ENCODE data around the gene HPN. TPM values are rescaled to one million over a fixed set of nuclear protein-coding genes. Genes with fewer than 3 reads are reported as not detected.
A peak's percentile ranks its signal among the peaks of the same experiment; 100 is the strongest.

Gene HPN
- total and polyA plus RNA-seq, 2 of the 13 experiments (the other 11 are each of a cell fraction or from before 2014, with no cell fraction given): 46.7 to 261 TPM

DNA sequence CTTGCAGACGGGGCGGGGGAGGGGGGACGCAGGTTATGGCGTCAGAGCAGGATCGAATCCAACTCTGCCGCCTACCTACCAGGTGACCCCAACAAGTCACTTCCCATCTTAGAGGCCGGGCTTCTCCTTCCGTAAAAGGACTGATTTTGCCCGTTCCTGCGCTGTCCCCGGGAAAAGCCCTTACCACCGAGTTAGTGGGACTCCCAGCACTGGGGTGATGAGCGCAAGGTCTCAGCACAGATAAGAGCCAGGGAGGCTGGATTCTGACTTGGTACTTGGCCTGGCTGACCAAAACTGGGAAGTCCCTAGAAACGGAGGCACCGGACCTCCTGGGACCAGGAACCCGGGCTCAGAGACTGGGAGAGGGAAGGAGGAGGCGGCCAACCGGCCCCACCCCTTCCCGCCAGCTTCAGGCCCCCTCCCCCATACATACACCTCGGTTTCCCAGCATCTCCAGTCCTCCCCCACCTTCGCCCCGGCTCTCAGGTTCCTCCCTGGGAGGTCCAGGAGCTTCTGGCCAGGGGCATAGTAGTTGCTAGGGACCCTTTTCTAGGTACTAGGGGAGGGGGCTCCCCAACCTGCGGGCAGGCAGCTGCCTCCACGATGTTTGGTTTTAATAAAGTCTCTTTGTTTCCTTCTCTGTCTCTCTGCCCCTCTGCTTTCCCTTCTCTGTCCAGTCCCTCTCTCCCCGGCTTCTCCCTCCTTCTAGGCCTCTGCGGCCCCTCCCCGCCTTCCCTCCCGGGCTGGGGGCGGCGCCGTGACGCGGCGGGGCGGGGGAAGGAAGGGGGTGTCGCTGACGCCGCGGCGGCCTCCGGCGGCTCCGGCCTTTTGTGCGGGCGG is 41.8 kb upstream of the HPN start, which contains the start of gene GRAMD1A (continued):
- TF ChIP-seq NFE2L2 (IDR thresholded peaks at IDR 0.05; ENCODE audit: low read length): no peak
- 0 out of 2 replicates have a peak, but pooled peaks have one; percentile 47 for TF ChIP-seq ZNF790 (CRISPR knock-in tag; IDR thresholded peaks at IDR 0.05; ENCODE audit: borderline replicate concordance)
- 0 out of 2 replicates have a peak, but pooled peaks have one; percentile 61 for TF ChIP-seq ZNF230 (CRISPR knock-in tag; IDR thresholded peaks at IDR 0.05)
- 0 out of 2 replicates have a peak, but pooled peaks have one; percentile 27 for TF ChIP-seq ZNF724P (CRISPR knock-in tag; IDR thresholded peaks at IDR 0.05; ENCODE audit: borderline replicate concordance)
- no peak for TF ChIP-seq FOXA3 (CRISPR knock-in tag; IDR thresholded peaks at IDR 0.05)
- peak; percentile 38; the same call in 1 of the 2 replicates for TF ChIP-seq ZNF614 (CRISPR knock-in tag; IDR thresholded peaks at IDR 0.05; ENCODE audit: borderline replicate concordance)
- TF ChIP-seq, protein P1, sequence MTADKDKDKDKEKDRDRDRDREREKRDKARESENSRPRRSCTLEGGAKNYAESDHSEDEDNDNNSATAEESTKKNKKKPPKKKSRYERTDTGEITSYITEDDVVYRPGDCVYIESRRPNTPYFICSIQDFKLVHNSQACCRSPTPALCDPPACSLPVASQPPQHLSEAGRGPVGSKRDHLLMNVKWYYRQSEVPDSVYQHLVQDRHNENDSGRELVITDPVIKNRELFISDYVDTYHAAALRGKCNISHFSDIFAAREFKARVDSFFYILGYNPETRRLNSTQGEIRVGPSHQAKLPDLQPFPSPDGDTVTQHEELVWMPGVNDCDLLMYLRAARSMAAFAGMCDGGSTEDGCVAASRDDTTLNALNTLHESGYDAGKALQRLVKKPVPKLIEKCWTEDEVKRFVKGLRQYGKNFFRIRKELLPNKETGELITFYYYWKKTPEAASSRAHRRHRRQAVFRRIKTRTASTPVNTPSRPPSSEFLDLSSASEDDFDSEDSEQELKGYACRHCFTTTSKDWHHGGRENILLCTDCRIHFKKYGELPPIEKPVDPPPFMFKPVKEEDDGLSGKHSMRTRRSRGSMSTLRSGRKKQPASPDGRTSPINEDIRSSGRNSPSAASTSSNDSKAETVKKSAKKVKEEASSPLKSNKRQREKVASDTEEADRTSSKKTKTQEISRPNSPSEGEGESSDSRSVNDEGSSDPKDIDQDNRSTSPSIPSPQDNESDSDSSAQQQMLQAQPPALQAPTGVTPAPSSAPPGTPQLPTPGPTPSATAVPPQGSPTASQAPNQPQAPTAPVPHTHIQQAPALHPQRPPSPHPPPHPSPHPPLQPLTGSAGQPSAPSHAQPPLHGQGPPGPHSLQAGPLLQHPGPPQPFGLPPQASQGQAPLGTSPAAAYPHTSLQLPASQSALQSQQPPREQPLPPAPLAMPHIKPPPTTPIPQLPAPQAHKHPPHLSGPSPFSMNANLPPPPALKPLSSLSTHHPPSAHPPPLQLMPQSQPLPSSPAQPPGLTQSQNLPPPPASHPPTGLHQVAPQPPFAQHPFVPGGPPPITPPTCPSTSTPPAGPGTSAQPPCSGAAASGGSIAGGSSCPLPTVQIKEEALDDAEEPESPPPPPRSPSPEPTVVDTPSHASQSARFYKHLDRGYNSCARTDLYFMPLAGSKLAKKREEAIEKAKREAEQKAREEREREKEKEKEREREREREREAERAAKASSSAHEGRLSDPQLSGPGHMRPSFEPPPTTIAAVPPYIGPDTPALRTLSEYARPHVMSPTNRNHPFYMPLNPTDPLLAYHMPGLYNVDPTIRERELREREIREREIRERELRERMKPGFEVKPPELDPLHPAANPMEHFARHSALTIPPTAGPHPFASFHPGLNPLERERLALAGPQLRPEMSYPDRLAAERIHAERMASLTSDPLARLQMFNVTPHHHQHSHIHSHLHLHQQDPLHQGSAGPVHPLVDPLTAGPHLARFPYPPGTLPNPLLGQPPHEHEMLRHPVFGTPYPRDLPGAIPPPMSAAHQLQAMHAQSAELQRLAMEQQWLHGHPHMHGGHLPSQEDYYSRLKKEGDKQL (CRISPR knock-in tag; IDR thresholded peaks at IDR 0.05; ENCODE audit: low read depth): peak; percentile 13; the same call in 1 of the 2 replicates
- TF ChIP-seq, protein P2, sequence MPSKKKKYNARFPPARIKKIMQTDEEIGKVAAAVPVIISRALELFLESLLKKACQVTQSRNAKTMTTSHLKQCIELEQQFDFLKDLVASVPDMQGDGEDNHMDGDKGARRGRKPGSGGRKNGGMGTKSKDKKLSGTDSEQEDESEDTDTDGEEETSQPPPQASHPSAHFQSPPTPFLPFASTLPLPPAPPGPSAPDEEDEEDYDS (CRISPR knock-in tag; IDR thresholded peaks at IDR 0.05): peak; percentile 80
- TF ChIP-seq ZFP41 (CRISPR knock-in tag; IDR thresholded peaks at IDR 0.05; ENCODE audit: borderline replicate concordance): no peak
- TF ChIP-seq GATA4 (IDR thresholded peaks at IDR 0.05; ENCODE audit: borderline replicate concordance, low read depth): peak; percentile 36; the same call in 1 of the 2 replicates
- TF ChIP-seq, protein P3, sequence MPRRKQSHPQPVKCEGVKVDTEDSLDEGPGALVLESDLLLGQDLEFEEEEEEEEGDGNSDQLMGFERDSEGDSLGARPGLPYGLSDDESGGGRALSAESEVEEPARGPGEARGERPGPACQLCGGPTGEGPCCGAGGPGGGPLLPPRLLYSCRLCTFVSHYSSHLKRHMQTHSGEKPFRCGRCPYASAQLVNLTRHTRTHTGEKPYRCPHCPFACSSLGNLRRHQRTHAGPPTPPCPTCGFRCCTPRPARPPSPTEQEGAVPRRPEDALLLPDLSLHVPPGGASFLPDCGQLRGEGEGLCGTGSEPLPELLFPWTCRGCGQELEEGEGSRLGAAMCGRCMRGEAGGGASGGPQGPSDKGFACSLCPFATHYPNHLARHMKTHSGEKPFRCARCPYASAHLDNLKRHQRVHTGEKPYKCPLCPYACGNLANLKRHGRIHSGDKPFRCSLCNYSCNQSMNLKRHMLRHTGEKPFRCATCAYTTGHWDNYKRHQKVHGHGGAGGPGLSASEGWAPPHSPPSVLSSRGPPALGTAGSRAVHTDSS (CRISPR knock-in tag; conservative IDR thresholded peaks at IDR 0.05): no peak
- TF ChIP-seq MAFF (IDR thresholded peaks at IDR 0.05; ENCODE audit: low read depth, low read length): no peak
- TF ChIP-seq TARDBP (CRISPR knock-in tag; IDR thresholded peaks at IDR 0.05): peak; percentile 70; the same call in 1 of the 2 replicates
- no peak for TF ChIP-seq ZNF713 (CRISPR knock-in tag; IDR thresholded peaks at IDR 0.05)
- peak; percentile 32; the same call in 1 of the 2 replicates for TF ChIP-seq CEBPG (CRISPR knock-in tag; IDR thresholded peaks at IDR 0.05)
- TF ChIP-seq ZNF331 (CRISPR knock-in tag; IDR thresholded peaks at IDR 0.05): peak; percentile 4; the same call in 1 of the 2 replicates
- no peak for TF ChIP-seq SUZ12 (IDR thresholded peaks at IDR 0.05; ENCODE audit: low read depth, low read length)
- peak; percentile 68; the same call in 1 of the 2 replicates for TF ChIP-seq ERF (CRISPR knock-in tag; IDR thresholded peaks at IDR 0.05)
- TF ChIP-seq ETV5 (CRISPR knock-in tag; IDR thresholded peaks at IDR 0.05; ENCODE audit: borderline replicate concordance): peak; percentile 31; the same call in 1 of the 2 replicates
- TF ChIP-seq, protein P4, sequence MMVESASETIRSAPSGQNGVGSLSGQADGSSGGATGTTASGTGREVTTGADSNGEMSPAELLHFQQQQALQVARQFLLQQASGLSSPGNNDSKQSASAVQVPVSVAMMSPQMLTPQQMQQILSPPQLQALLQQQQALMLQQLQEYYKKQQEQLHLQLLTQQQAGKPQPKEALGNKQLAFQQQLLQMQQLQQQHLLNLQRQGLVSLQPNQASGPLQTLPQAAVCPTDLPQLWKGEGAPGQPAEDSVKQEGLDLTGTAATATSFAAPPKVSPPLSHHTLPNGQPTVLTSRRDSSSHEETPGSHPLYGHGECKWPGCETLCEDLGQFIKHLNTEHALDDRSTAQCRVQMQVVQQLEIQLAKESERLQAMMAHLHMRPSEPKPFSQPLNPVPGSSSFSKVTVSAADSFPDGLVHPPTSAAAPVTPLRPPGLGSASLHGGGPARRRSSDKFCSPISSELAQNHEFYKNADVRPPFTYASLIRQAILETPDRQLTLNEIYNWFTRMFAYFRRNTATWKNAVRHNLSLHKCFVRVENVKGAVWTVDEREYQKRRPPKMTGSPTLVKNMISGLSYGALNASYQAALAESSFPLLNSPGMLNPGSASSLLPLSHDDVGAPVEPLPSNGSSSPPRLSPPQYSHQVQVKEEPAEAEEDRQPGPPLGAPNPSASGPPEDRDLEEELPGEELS (CRISPR knock-in tag; IDR thresholded peaks at IDR 0.05): peak; percentile 30; the same call in 1 of the 2 replicates
- peak; percentile 56; the same call in 1 of the 2 replicates for TF ChIP-seq SALL2 (CRISPR knock-in tag; IDR thresholded peaks at IDR 0.05)
